Esophagus squamous epithelium (tissue), 5 donors: ENCODE results near the gene PPM1M. TPM values are rescaled to one million over a fixed set of nuclear protein-coding genes. Genes with fewer than 3 reads are reported as not detected.
A peak's percentile ranks its signal among the peaks of the same experiment; 100 is the strongest.

Experiments
- DNase-seq: peaks from one replicate; lab custom pipeline; 2025; lab: John Stamatoyannopoulos, UW
- H3K27ac ChIP-seq, 4 donors: fragments of 200-600 bp; sonication (generic); one replicate each; pipeline ENCODE4 v1.5.1; 2016 to 2019; ENCODE audit warnings: mild to moderate bottlenecking in 1 of 4
- H3K27me3 ChIP-seq, 4 donors: fragments of 200-600 bp; sonication (generic); 1 replicate in 3 of 4; 2 replicates in 1 of 4; pipeline versions ENCODE4 v1.5.1 to v1.6.0; 2017 to 2021; ENCODE audit warnings: antibody characterized with exemption in 1 of 4
- H3K36me3 ChIP-seq, 3 donors: fragments of 200-600 bp; sonication (generic); one replicate each; pipeline ENCODE4 v1.5.1; 2016 to 2019
- H3K4me1 ChIP-seq, 3 donors: fragments of 200-600 bp; sonication (generic); one replicate each; pipeline ENCODE4 v1.5.1; 2017 to 2019
- H3K4me3 ChIP-seq, 4 donors: fragments of 200-600 bp; sonication (generic); 1 replicate in 3 of 4; 2 replicates in 1 of 4; pipeline ENCODE4 v1.5.1; 2016 to 2019; ENCODE audit warnings: mild to moderate bottlenecking in 2 of 4, moderate library complexity in 1 of 4
- H3K9me3 ChIP-seq, 3 donors: fragments of 200-600 bp; sonication (generic); one replicate each; pipeline ENCODE4 v1.5.1; 2016 to 2019
- CTCF ChIP-seq, 6 experiments: fragments of 450-650 bp in 4 of 6; fragments of 200-600 bp in 2 of 6; sonication (generic) in 2 of 6; IDR thresholded peaks; one replicate each; pipeline ENCODE4 v1.5.1; 2016 to 2019; ENCODE audit warnings: antibody characterized with exemption in 6 of 6, mild to moderate bottlenecking in 4 of 6, moderate library complexity in 4 of 6
- POLR2A ChIP-seq, 4 donors: fragments of 450-650 bp; IDR thresholded peaks; one replicate each; pipeline ENCODE4 v1.6.1; 2017; ENCODE audit warnings: antibody characterized with exemption in 4 of 4, mild to moderate bottlenecking in 4 of 4, moderate library complexity in 3 of 4
- WGBS, 2 donors: methylation state at CpG; one replicate each; pipeline ENCODE4 v1.1.5; 2018; 5-methylcytosine and 5-hydroxymethylcytosine counted together
- intact Hi-C: fragments of 100-400 bp; cut with DNase I; formaldehyde crosslinking; loops from one replicate; pipeline ENCODE4 v1.15.0; 2022
- total RNA-seq, 4 donors: library from RNA; depleted of rRNA; stranded (reverse); fragments of >200 nt; gene quantifications; one replicate each; pipeline ENCODE4 v1.1.0, GENCODE V29; 2016
- donor health status: DM: yes; HTN: yes; CAD: no.

The PPM1M gene
- total RNA-seq = 10 to 100 TPM in 3 of 4 donors, 1 to 10 TPM in 1; 3.2 to 25.6 (median 12.3) TPM

GRCh38 chr3:52245322-52246263, at the start of gene PPM1M:
TSS of gene PPM1M (plus strand) at chr3:52245759. CDS start at chr3:52245825, 66 bp downstream.
- intact Hi-C loops = no loop called here
- H3K4me3 ChIP-seq = peak within 1 kb of the TSS; percentile 35 to 73 (median 56)
- H3K27ac ChIP-seq = peak within 1 kb of the TSS; percentile 78 to 95 (median 86)
- no peaks in the 10 kb centered on the region for H3K27me3 ChIP-seq
- 6 to 7% methylated on average over 3 to 7 of the region's 98 CpGs for WGBS, 2 donors
- peaks cover 0 to 29% (median 11%) of the 10 kb centered on the region in 3 donors for H3K36me3 ChIP-seq
- no peak for DNase-seq
- H3K4me1 ChIP-seq = peaks cover 41 to 70% (median 48%) of the 10 kb centered on the region in 3 donors
- no peak for TF ChIP-seq CTCF (IDR thresholded peaks at IDR 0.05)
- no peak for TF ChIP-seq POLR2A (IDR thresholded peaks at IDR 0.05)
- H3K9me3 ChIP-seq = no peaks in the 10 kb centered on the region

GRCh38 chr3:52195823-52196331, 49.7 kb upstream of the PPM1M start:
- TF ChIP-seq POLR2A (IDR thresholded peaks at IDR 0.05) (no peak), CTCF (IDR thresholded peaks at IDR 0.05) (no peak)
- DNase-seq = no peak
- WGBS, 2 donors = 53 to 59% methylated on average over 8 to 9 of the region's 10 CpGs
- Histone ChIP-seq H3K9me3 (no peaks in the 10 kb centered on the region), H3K27ac (peak overlapping the region; percentile 46 to 95 (median 92)), H3K4me3 (no peak overlapping the region), H3K27me3 (no peaks in the 10 kb centered on the region), H3K4me1 (peaks cover 10 to 81% (median 35%) of the 10 kb centered on the region in 3 donors), H3K36me3 (peaks cover 0 to 14% (median 0%) of the 10 kb centered on the region in 3 donors)
- intact Hi-C loops = no loop called here

- peaks cover 9 to 83% (median 35%) of the 10 kb centered on the region in 3 donors for H3K4me1 ChIP-seq
- intact Hi-C loops = no loop called here
- H3K27ac ChIP-seq = peak overlapping the region; percentile 84 to 95 (median 92)
- no peaks in the 10 kb centered on the region for H3K9me3 ChIP-seq
- no peak for DNase-seq
- peaks cover 0 to 24% (median 0%) of the 10 kb centered on the region in 3 donors for H3K36me3 ChIP-seq
- no peak for TF ChIP-seq POLR2A (IDR thresholded peaks at IDR 0.05)
- TF ChIP-seq CTCF (IDR thresholded peaks at IDR 0.05) = no peak
- no peaks in the 10 kb centered on the region for H3K27me3 ChIP-seq
- 51 to 77% methylated on average over 3 of the region's 3 CpGs for WGBS, 2 donors
- peak overlapping the region in 1 of 4 donors; percentile 84 for H3K4me3 ChIP-seq
Observed at GRCh38 chr3:52196977-52197376, 48.6 kb upstream of the PPM1M start.

- H3K36me3 ChIP-seq = peaks cover 0 to 29% (median 1%) of the 10 kb centered on the region in 3 donors
- H3K27ac ChIP-seq = peak overlapping the region; percentile 84 to 95 (median 92)
- H3K4me1 ChIP-seq = peaks cover 9 to 88% (median 35%) of the 10 kb centered on the region in 3 donors
- WGBS, 2 donors = 35 to 60% methylated on average over 4 to 7 of the region's 10 CpGs
- peak overlapping the region; percentile 61 to 96 (median 88) for H3K4me3 ChIP-seq
- no peak for DNase-seq
- intact Hi-C loops = no loop called here
- no peaks in the 10 kb centered on the region for H3K9me3 ChIP-seq
- no peak for TF ChIP-seq CTCF (IDR thresholded peaks at IDR 0.05)
- TF ChIP-seq POLR2A (IDR thresholded peaks at IDR 0.05) = no peak
- H3K27me3 ChIP-seq = no peaks in the 10 kb centered on the region
Observed at GRCh38 chr3:52197499-52197841, 48.1 kb upstream of the PPM1M start.
